H1 (cell line): Measurements from ENCODE around the gene HNRNPAB.
A peak's percentile ranks its signal among the peaks of the same experiment; 100 is the strongest.

Experiments used
- EGR1 ChIP-seq: IDR thresholded peaks from 2 replicates; pipeline ENCODE4 v1.6.1; 2011; ENCODE audit warnings: low read depth, low read length, borderline replicate concordance
- EZH2 ChIP-seq: fragments of 200-600 bp; sonication (generic); IDR thresholded peaks from 2 replicates; pipeline ENCODE4 v1.7.1; 2012; ENCODE audit warnings: low read depth, mild to moderate bottlenecking, moderate library complexity, low read length, inconsistent platforms; ENCODE audit not compliant: severe bottlenecking
- FOSL1 ChIP-seq: IDR thresholded peaks from 2 replicates; pipeline ENCODE4 v1.6.1; 2011; ENCODE audit warnings: mild to moderate bottlenecking, low read depth, low read length, moderate library complexity; ENCODE audit not compliant: insufficient read depth
- JUN ChIP-seq: IDR thresholded peaks from 2 replicates; pipeline ENCODE4 v1.6.1; 2011; ENCODE audit warnings: low read depth, mild to moderate bottlenecking, improper control_type of control experiment, low read length
- PHF8 ChIP-seq: fragments of 200-600 bp; sonication (generic); conservative IDR thresholded peaks from 2 replicates; pipeline ENCODE4 v1.7.1; 2012; ENCODE audit warnings: low read depth, mild to moderate bottlenecking, inconsistent platforms, low read length, moderate library complexity
- POLR2A ChIP-seq, 2 experiments: IDR thresholded peaks; 1 replicate in 1 of 2; 2 replicates in 1 of 2; pipeline ENCODE4 v1.6.1; 2011; ENCODE audit warnings: low read depth in 2 of 2, low read length in 2 of 2, mild to moderate bottlenecking in 2 of 2; ENCODE audit errors: control extremely low read depth in 1 of 2
- RAD21 ChIP-seq, 2 experiments: IDR thresholded peaks in 1 of 2; conservative IDR thresholded peaks in 1 of 2; 2 replicates each; pipeline ENCODE4 v1.6.1; 2011; ENCODE audit warnings: low read depth in 2 of 2, low read length in 2 of 2, improper control_type of control experiment in 1 of 2, inconsistent platforms in 1 of 2, mild to moderate bottlenecking in 1 of 2, moderate library complexity in 1 of 2
- SRF ChIP-seq: IDR thresholded peaks from 2 replicates; pipeline ENCODE4 v1.6.1; 2011; ENCODE audit warnings: mild to moderate bottlenecking, low read depth, low read length, moderate library complexity
- TF ChIP-seq, protein P1 (sequence below), 3 experiments: IDR thresholded peaks; 1 replicate in 2 of 3; 2 replicates in 1 of 3; pipeline versions ENCODE4 v1.5.1 to v1.6.1; 2011; ENCODE audit warnings: low read length in 3 of 3, mild to moderate bottlenecking in 3 of 3, inconsistent platforms in 2 of 3, low read depth in 1 of 3, moderate library complexity in 1 of 3; ENCODE audit not compliant: insufficient read depth in 1 of 3; ENCODE audit errors: control extremely low read depth in 1 of 3

- no peak for TF ChIP-seq POLR2A (IDR thresholded peaks at IDR 0.05; ENCODE audit: control extremely low read depth in 1 of 2, low read depth in 2 of 2, low read length in 2 of 2)
- no peak for TF ChIP-seq EZH2
- peak; percentile 86 to 88 for TF ChIP-seq RAD21 (IDR thresholded peaks at IDR 0.05 in 1 of 2, conservative IDR thresholded peaks at IDR 0.05 in 1 of 2; ENCODE audit: low read depth in 2 of 2, low read length in 2 of 2)
- no peak for TF ChIP-seq EGR1
- no peak for TF ChIP-seq JUN
- no peak for TF ChIP-seq PHF8
- no peak for TF ChIP-seq SRF
- TF ChIP-seq, protein P1, sequence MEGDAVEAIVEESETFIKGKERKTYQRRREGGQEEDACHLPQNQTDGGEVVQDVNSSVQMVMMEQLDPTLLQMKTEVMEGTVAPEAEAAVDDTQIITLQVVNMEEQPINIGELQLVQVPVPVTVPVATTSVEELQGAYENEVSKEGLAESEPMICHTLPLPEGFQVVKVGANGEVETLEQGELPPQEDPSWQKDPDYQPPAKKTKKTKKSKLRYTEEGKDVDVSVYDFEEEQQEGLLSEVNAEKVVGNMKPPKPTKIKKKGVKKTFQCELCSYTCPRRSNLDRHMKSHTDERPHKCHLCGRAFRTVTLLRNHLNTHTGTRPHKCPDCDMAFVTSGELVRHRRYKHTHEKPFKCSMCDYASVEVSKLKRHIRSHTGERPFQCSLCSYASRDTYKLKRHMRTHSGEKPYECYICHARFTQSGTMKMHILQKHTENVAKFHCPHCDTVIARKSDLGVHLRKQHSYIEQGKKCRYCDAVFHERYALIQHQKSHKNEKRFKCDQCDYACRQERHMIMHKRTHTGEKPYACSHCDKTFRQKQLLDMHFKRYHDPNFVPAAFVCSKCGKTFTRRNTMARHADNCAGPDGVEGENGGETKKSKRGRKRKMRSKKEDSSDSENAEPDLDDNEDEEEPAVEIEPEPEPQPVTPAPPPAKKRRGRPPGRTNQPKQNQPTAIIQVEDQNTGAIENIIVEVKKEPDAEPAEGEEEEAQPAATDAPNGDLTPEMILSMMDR (IDR thresholded peaks at IDR 0.05; ENCODE audit: control extremely low read depth in 1 of 3, insufficient read depth in 1 of 3, low read depth in 1 of 3, low read length in 3 of 3): peak in 2 of 3 experiments; percentile 80 to 86; a peak in 3 of 4 replicates
- TF ChIP-seq FOSL1: no peak
Measured at GRCh38 chr5:178234750-178235587, 30.6 kb downstream of the HNRNPAB start.
